ENCODE results near the gene IDS.

GRCh38 chrX:149540131-149540620, 35.1 kb upstream of the IDS start:
- TF ChIP-seq CTCF (IDR thresholded peaks at IDR 0.05) (no peak), SIN3A (IDR thresholded peaks at IDR 0.05; ENCODE audit: borderline replicate concordance, low read depth, low read length) (no peak), EP300 (IDR thresholded peaks at IDR 0.05; ENCODE audit: borderline replicate concordance in 1 of 2, low read depth in 1 of 2, low read length in 1 of 2) (no peak), GATA2 (CRISPR knock-in tag; IDR thresholded peaks at IDR 0.05) (no peak)
- TF ChIP-seq, protein P1, sequence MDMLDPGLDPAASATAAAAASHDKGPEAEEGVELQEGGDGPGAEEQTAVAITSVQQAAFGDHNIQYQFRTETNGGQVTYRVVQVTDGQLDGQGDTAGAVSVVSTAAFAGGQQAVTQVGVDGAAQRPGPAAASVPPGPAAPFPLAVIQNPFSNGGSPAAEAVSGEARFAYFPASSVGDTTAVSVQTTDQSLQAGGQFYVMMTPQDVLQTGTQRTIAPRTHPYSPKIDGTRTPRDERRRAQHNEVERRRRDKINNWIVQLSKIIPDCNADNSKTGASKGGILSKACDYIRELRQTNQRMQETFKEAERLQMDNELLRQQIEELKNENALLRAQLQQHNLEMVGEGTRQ (IDR thresholded peaks at IDR 0.05; ENCODE audit: borderline replicate concordance, low read depth, low read length): no peak

Data from SK-N-SH (cell line).